ENCODE measurements around the gene OR6B2. TPM values are rescaled to one million over a fixed set of nuclear protein-coding genes. Genes with fewer than 3 reads are reported as not detected.

Gene OR6B2
- total RNA-seq: not detected

GRCh38 chr2:240030379-240031094 lies at the start of gene OR6B2:
OR6B2 (minus strand) TSS chr2:240030429; CDS start chr2:240030429, 0 bp downstream.
- ChIA-PET CTCF (no interaction called here), POLR2A (no interaction called here)
- peaks cover 2% of the 10 kb centered on the region for H3K4me1 Mint-ChIP-seq
- H3K27me3 Mint-ChIP-seq: peaks cover 27% of the 10 kb centered on the region
- H3K36me3 Mint-ChIP-seq (ENCODE audit: low read depth): no peaks in the 10 kb centered on the region
- no peak within 1 kb of the TSS for H3K27ac Mint-ChIP-seq
- no peak for DNase-seq
- H3K9me3 Mint-ChIP-seq: no peaks in the 10 kb centered on the region
- no peak within 1 kb of the TSS for H3K4me3 Mint-ChIP-seq

- peaks cover 2% of the 10 kb centered on the region for H3K36me3 Mint-ChIP-seq (ENCODE audit: low read depth)
- ChIA-PET CTCF (interaction anchor here (1.0 kb wide), 1 partner anchor 17 kb away, joined by 3 read pairs; no protein-coding TSS in a partner anchor), POLR2A (no interaction called here)
- no peak overlapping the region for H3K27ac Mint-ChIP-seq
- no peak overlapping the region for H3K4me3 Mint-ChIP-seq
- peaks cover 20% of the 10 kb centered on the region for H3K27me3 Mint-ChIP-seq
- H3K4me1 Mint-ChIP-seq: no peaks in the 10 kb centered on the region
- DNase-seq: no peak
- H3K9me3 Mint-ChIP-seq: peaks cover 12% of the 10 kb centered on the region
Observed at GRCh38 chr2:240078631-240079030, 48.4 kb upstream of the OR6B2 start.

- ChIA-PET CTCF (no interaction called here), POLR2A (no interaction called here)
- Mint-ChIP-seq H3K9me3 (peaks cover 12% of the 10 kb centered on the region), H3K4me1 (no peaks in the 10 kb centered on the region), H3K36me3 (ENCODE audit: low read depth) (peaks cover 2% of the 10 kb centered on the region), H3K27me3 (peaks cover 13% of the 10 kb centered on the region), H3K27ac (no peak overlapping the region), H3K4me3 (no peak overlapping the region)
- no peak for DNase-seq
Observed at GRCh38 chr2:240077442-240077841, 47.2 kb upstream of the OR6B2 start.

- POLR2A ChIA-PET: no interaction called here
- Mint-ChIP-seq H3K9me3 (peaks cover 12% of the 10 kb centered on the region), H3K27ac (no peak overlapping the region), H3K4me1 (no peaks in the 10 kb centered on the region), H3K4me3 (no peak overlapping the region), H3K36me3 (ENCODE audit: low read depth) (peaks cover 2% of the 10 kb centered on the region), H3K27me3 (peaks cover 14% of the 10 kb centered on the region)
- CTCF ChIA-PET: interaction anchor here (1.4 kb wide), 1 partner anchor 18 kb away, joined by 3 read pairs; no protein-coding TSS in a partner anchor
- DNase-seq: no peak
Observed at GRCh38 chr2:240074545-240074944, 44.3 kb upstream of the OR6B2 start.

- Mint-ChIP-seq H3K27me3 (peaks cover 21% of the 10 kb centered on the region), H3K4me1 (no peaks in the 10 kb centered on the region), H3K9me3 (no peaks in the 10 kb centered on the region), H3K27ac (no peak overlapping the region), H3K4me3 (no peak overlapping the region), H3K36me3 (ENCODE audit: low read depth) (no peaks in the 10 kb centered on the region)
- DNase-seq: no peak
- ChIA-PET CTCF (interaction anchor here (1.1 kb wide), 1 partner anchor 8 kb away, joined by 3 read pairs; no protein-coding TSS in a partner anchor), POLR2A (no interaction called here)
Observed at GRCh38 chr2:240070907-240071306, 40.7 kb upstream of the OR6B2 start.

GRCh38 chr2:240069829-240070228 lies 39.6 kb upstream of the OR6B2 start:
- CTCF ChIA-PET: interaction anchor here (1.3 kb wide), 1 partner anchor 9 kb away, joined by 4 read pairs; no protein-coding TSS in a partner anchor
- no peaks in the 10 kb centered on the region for H3K9me3 Mint-ChIP-seq
- H3K4me3 Mint-ChIP-seq: no peak overlapping the region
- POLR2A ChIA-PET: no interaction called here
- no peaks in the 10 kb centered on the region for H3K36me3 Mint-ChIP-seq (ENCODE audit: low read depth)
- no peak for DNase-seq
- H3K27ac Mint-ChIP-seq: no peak overlapping the region
- H3K4me1 Mint-ChIP-seq: no peaks in the 10 kb centered on the region
- H3K27me3 Mint-ChIP-seq: peaks cover 24% of the 10 kb centered on the region

GRCh38 chr2:240068193-240068592 lies 38.0 kb upstream of the OR6B2 start:
- H3K4me3 Mint-ChIP-seq: no peak overlapping the region
- ChIA-PET POLR2A (no interaction called here), CTCF (no interaction called here)
- H3K4me1 Mint-ChIP-seq: no peaks in the 10 kb centered on the region
- no peaks in the 10 kb centered on the region for H3K36me3 Mint-ChIP-seq (ENCODE audit: low read depth)
- no peak overlapping the region for H3K27ac Mint-ChIP-seq
- DNase-seq: no peak
- H3K27me3 Mint-ChIP-seq: peaks cover 30% of the 10 kb centered on the region
- H3K9me3 Mint-ChIP-seq: no peaks in the 10 kb centered on the region

- Mint-ChIP-seq H3K9me3 (no peaks in the 10 kb centered on the region), H3K4me3 (no peak overlapping the region), H3K27ac (no peak overlapping the region), H3K36me3 (ENCODE audit: low read depth) (no peaks in the 10 kb centered on the region), H3K4me1 (no peaks in the 10 kb centered on the region), H3K27me3 (peaks cover 40% of the 10 kb centered on the region)
- POLR2A ChIA-PET: no interaction called here
- CTCF ChIA-PET: no interaction called here
- DNase-seq: no peak
Observed at GRCh38 chr2:240066489-240066888, 36.3 kb upstream of the OR6B2 start.

- CTCF ChIA-PET: no interaction called here
Observed at GRCh38 chr2:240064898-240065297, 34.7 kb upstream of the OR6B2 start.

GRCh38 chr2:240060977-240061591 lies 30.9 kb upstream of the OR6B2 start:
- ChIA-PET POLR2A (interaction anchor here (0.7 kb wide), 1 partner anchor 59 kb away, joined by 3 read pairs; no protein-coding TSS in a partner anchor), CTCF (interaction anchor here (0.6 to 2.2 kb wide), 12 partner anchors 8 to 182 kb away, joined by 3 to 39 read pairs (median 4); no protein-coding TSS in a partner anchor)

More at GRCh38 chr2:240064898-240065297, 34.7 kb upstream of the OR6B2 start:
- no peak for DNase-seq
- Mint-ChIP-seq H3K27me3 (peaks cover 40% of the 10 kb centered on the region), H3K36me3 (ENCODE audit: low read depth) (no peaks in the 10 kb centered on the region), H3K4me3 (no peak overlapping the region), H3K4me1 (no peaks in the 10 kb centered on the region), H3K9me3 (no peaks in the 10 kb centered on the region), H3K27ac (no peak overlapping the region)
- POLR2A ChIA-PET: no interaction called here

GRCh38 chr2:240056678-240057077 lies 26.4 kb upstream of the OR6B2 start:
- ChIA-PET POLR2A (no interaction called here), CTCF (no interaction called here)
- H3K4me3 Mint-ChIP-seq: no peak overlapping the region
- H3K36me3 Mint-ChIP-seq (ENCODE audit: low read depth): no peaks in the 10 kb centered on the region
- H3K27ac Mint-ChIP-seq: no peak overlapping the region
- DNase-seq: no peak
- H3K9me3 Mint-ChIP-seq: no peaks in the 10 kb centered on the region
- peaks cover 20% of the 10 kb centered on the region for H3K27me3 Mint-ChIP-seq
- no peaks in the 10 kb centered on the region for H3K4me1 Mint-ChIP-seq

More at GRCh38 chr2:240060977-240061591, 30.9 kb upstream of the OR6B2 start:
- DNase-seq: peak; percentile 43
- no peaks in the 10 kb centered on the region for H3K4me1 Mint-ChIP-seq
- no peaks in the 10 kb centered on the region for H3K9me3 Mint-ChIP-seq
- peaks cover 24% of the 10 kb centered on the region for H3K27me3 Mint-ChIP-seq
- no peak overlapping the region for H3K4me3 Mint-ChIP-seq
- no peaks in the 10 kb centered on the region for H3K36me3 Mint-ChIP-seq (ENCODE audit: low read depth)
- H3K27ac Mint-ChIP-seq: no peak overlapping the region

GRCh38 chr2:240055177-240055917 lies 25.1 kb upstream of the OR6B2 start:
- ChIA-PET CTCF (no interaction called here), POLR2A (no interaction called here)
- H3K27me3 Mint-ChIP-seq: peaks cover 17% of the 10 kb centered on the region

More at GRCh38 chr2:240055177-240055917, 25.1 kb upstream of the OR6B2 start:
- Mint-ChIP-seq H3K4me3 (no peak overlapping the region), H3K4me1 (no peaks in the 10 kb centered on the region), H3K9me3 (no peaks in the 10 kb centered on the region), H3K36me3 (ENCODE audit: low read depth) (no peaks in the 10 kb centered on the region), H3K27ac (no peak overlapping the region)
- DNase-seq: no peak

All from activated CD4-positive, alpha-beta memory T cell treated with anti-CD3 and anti-CD28 coated beads, Interleukin-2, amount 10 ng/mL, durations not matched to agents 7 days and 5 days (primary cell).